Stimulated activated CD8-positive, alpha-beta memory T cell treated with anti-CD3 and anti-CD28 coated beads, Interleukin-2, amount 100 ng/mL, for 48 hours (primary cell): ENCODE results near the gene TFPI2.
"Not testable (repeated sequence)": the region's sequence is repeated elsewhere in the genome, so short reads cannot be mapped to it uniquely, and the experiment has no call there.

Experiments used
- DNase-seq, 2 donors: peaks; one replicate each; pipeline ENCODE4 v3.0.0-alpha.2; 2020; ENCODE audit warnings: low read depth in 2 of 2

TFPI2 gene

GRCh38 chr7:93890464-93891068, at the start of gene TFPI2:
TFPI2 (minus strand) TSS chr7:93890753; CDS start chr7:93890678, 75 bp downstream.
- peak; percentile 26 for DNase-seq

- no peak for DNase-seq
Measured at GRCh38 chr7:93938293-93938692, 47.7 kb upstream of the TFPI2 start.

GRCh38 chr7:93937818-93938217, 47.3 kb upstream of the TFPI2 start:
- DNase-seq = no peak

GRCh38 chr7:93935102-93935501, 44.5 kb upstream of the TFPI2 start:
- no peak for DNase-seq

GRCh38 chr7:93933156-93933555, 42.6 kb upstream of the TFPI2 start:
- DNase-seq = no peak

GRCh38 chr7:93931655-93932054, 41.1 kb upstream of the TFPI2 start:
- no peak for DNase-seq

GRCh38 chr7:93927585-93927984, 37.0 kb upstream of the TFPI2 start:
- DNase-seq = no peak

- DNase-seq = no peak
Measured at GRCh38 chr7:93926800-93927199, 36.2 kb upstream of the TFPI2 start.

- DNase-seq = no peak
Measured at GRCh38 chr7:93923942-93924341, 33.4 kb upstream of the TFPI2 start.

GRCh38 chr7:93923296-93923695, 32.7 kb upstream of the TFPI2 start:
- no peak for DNase-seq

GRCh38 chr7:93921607-93922566, 31.3 kb upstream of the TFPI2 start, which contains the start of gene GNG11:
GNG11 (plus strand) TSS chr7:93921735; CDS start chr7:93922138, 403 bp downstream.
- DNase-seq = peak; percentile 22 to 26

- DNase-seq = no peak
Measured at GRCh38 chr7:93921186-93921585, 30.6 kb upstream of the TFPI2 start.

GRCh38 chr7:93920496-93921182, 30.1 kb upstream of the TFPI2 start:
- DNase-seq = no peak

- DNase-seq = not testable (repeated sequence)
Measured at GRCh38 chr7:93916315-93916714, 25.8 kb upstream of the TFPI2 start.

GRCh38 chr7:93915888-93916287, 25.3 kb upstream of the TFPI2 start:
- not testable (repeated sequence) for DNase-seq

- not testable (repeated sequence) for DNase-seq
Measured at GRCh38 chr7:93915206-93915842, 24.8 kb upstream of the TFPI2 start.

GRCh38 chr7:93914581-93915066, 24.1 kb upstream of the TFPI2 start:
- DNase-seq = no peak

- no peak for DNase-seq
Measured at GRCh38 chr7:93913197-93913596, 22.6 kb upstream of the TFPI2 start.

- not testable (repeated sequence) for DNase-seq
Measured at GRCh38 chr7:93911661-93912060, 21.1 kb upstream of the TFPI2 start.

- DNase-seq = not testable (repeated sequence)
Measured at GRCh38 chr7:93911242-93911641, 20.7 kb upstream of the TFPI2 start.
